ENCODE data around the gene ACTA2. TPM values are rescaled to one million over a fixed set of nuclear protein-coding genes. Genes with fewer than 3 reads are reported as not detected.

ACTA2 gene
- total RNA-seq, 4 donors from 2014 or later = 340 to 708 (median 458) TPM

DNA sequence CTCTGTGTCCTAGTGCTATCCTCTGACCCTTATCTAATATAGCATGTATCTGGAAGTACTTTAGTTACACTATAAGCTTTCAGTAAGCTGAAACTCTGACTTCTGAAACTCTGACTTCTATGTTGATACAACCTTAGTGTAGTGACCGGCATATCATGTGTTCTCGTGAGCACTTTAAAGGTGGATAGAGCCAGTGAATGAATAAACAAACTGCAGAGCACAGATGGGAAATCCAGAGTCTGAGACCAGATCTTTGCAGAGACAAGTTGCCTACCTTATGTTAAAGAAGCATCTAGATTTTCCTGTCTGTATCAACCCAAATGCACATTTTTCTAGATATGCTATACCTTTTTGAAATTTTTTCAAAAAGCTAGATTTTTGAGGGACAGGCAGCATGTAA, 3.5 kb downstream of the ACTA2 start:
- no peaks in the 10 kb centered on the region for H3K27me3 ChIP-seq
- no peaks in the 10 kb centered on the region for H3K9me3 ChIP-seq
- 80 to 81% methylated on average over 2 of the region's 2 CpGs for WGBS, 2 donors
- H3K4me1 ChIP-seq = peaks cover 0 to 32% (median 11%) of the 10 kb centered on the region in 4 donors
- H3K36me3 ChIP-seq = no peaks in the 10 kb centered on the region
- no peak for DNase-seq (ENCODE audit: low spot score in 2 of 2)
- peak overlapping the region in 2 of 4 donors; percentile 39 to 91 for H3K27ac ChIP-seq
- TF ChIP-seq POLR2A (IDR thresholded peaks at IDR 0.05) (no peak), EP300 (IDR thresholded peaks at IDR 0.05) (no peak)
- TF ChIP-seq, protein P1, sequence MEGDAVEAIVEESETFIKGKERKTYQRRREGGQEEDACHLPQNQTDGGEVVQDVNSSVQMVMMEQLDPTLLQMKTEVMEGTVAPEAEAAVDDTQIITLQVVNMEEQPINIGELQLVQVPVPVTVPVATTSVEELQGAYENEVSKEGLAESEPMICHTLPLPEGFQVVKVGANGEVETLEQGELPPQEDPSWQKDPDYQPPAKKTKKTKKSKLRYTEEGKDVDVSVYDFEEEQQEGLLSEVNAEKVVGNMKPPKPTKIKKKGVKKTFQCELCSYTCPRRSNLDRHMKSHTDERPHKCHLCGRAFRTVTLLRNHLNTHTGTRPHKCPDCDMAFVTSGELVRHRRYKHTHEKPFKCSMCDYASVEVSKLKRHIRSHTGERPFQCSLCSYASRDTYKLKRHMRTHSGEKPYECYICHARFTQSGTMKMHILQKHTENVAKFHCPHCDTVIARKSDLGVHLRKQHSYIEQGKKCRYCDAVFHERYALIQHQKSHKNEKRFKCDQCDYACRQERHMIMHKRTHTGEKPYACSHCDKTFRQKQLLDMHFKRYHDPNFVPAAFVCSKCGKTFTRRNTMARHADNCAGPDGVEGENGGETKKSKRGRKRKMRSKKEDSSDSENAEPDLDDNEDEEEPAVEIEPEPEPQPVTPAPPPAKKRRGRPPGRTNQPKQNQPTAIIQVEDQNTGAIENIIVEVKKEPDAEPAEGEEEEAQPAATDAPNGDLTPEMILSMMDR (IDR thresholded peaks at IDR 0.05) = no peak
- peak overlapping the region in 1 of 4 donors; percentile 29 for H3K4me3 ChIP-seq

DNA sequence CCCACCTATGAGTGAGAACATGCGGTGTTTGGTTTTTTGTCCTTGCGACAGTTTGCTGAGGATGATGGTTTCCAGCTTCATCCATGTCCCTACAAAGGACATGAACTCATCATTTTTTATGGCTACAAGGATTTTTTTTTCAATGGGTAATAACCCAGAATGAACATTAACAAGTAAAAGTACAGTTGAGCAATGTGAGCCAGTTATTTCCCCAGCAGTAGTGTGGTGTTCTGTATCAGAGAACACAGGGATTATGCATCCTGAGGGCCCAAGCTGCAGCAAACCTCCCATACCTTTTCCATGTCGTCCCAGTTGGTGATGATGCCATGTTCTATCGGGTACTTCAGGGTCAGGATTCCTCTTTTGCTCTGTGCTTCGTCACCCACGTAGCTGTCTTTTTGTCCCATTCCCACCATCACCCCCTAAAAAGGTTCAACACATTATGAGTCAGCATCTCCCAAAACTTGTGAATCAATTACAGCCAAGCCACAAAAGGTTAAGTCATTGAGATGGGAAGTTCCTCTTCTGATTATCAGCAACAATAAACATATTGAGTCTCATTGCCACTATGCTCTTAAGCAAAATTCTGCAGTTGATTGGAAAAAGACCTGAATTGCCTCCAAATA, 5.5 kb downstream of the ACTA2 start:
- Histone ChIP-seq H3K27ac (no peak overlapping the region), H3K36me3 (peaks cover 0 to 9% (median 0%) of the 10 kb centered on the region in 3 donors), H3K4me1 (peaks cover 0 to 22% (median 10%) of the 10 kb centered on the region in 4 donors), H3K4me3 (no peak overlapping the region), H3K9me3 (no peaks in the 10 kb centered on the region), H3K27me3 (no peaks in the 10 kb centered on the region)
- DNase-seq (ENCODE audit: low spot score in 2 of 2) = no peak
- TF ChIP-seq EP300 (IDR thresholded peaks at IDR 0.05) = no peak
- TF ChIP-seq POLR2A (IDR thresholded peaks at IDR 0.05) = no peak
- 72 to 85% methylated on average over 6 of the region's 6 CpGs for WGBS, 2 donors

DNA sequence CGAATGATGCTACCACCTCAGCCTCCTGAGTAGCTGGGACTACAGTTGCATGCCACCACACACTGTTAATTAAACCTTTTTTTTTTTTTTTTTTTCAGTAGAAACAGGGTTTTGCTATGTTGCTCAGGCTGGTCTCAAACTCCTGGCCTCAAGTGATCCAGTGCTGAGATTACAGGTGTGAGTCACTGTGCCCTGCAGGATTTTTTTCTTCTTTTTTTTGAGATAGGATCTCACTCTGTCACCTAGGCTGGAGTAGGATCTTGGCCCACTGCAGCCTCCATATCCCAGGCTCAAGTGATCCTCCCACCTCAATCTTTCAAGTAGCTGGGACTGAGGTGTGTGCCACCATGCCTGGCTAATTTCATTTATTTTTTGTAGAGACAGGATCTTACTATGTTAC, 6.4 kb downstream of the ACTA2 start:
- Histone ChIP-seq H3K4me3 (no peak overlapping the region), H3K27ac (no peak overlapping the region), H3K9me3 (no peaks in the 10 kb centered on the region), H3K4me1 (peaks cover 0 to 13% (median 7%) of the 10 kb centered on the region in 4 donors), H3K36me3 (peaks cover 0 to 17% (median 0%) of the 10 kb centered on the region in 3 donors), H3K27me3 (no peaks in the 10 kb centered on the region)
- no peak for TF ChIP-seq EP300 (IDR thresholded peaks at IDR 0.05)
- TF ChIP-seq POLR2A (IDR thresholded peaks at IDR 0.05) = no peak
- TF ChIP-seq, protein P1 (IDR thresholded peaks at IDR 0.05) = no peak
- DNase-seq (ENCODE audit: low spot score in 2 of 2) = no peak
- 72 to 75% methylated on average over 1 of the region's 1 CpG for WGBS, 2 donors

DNA sequence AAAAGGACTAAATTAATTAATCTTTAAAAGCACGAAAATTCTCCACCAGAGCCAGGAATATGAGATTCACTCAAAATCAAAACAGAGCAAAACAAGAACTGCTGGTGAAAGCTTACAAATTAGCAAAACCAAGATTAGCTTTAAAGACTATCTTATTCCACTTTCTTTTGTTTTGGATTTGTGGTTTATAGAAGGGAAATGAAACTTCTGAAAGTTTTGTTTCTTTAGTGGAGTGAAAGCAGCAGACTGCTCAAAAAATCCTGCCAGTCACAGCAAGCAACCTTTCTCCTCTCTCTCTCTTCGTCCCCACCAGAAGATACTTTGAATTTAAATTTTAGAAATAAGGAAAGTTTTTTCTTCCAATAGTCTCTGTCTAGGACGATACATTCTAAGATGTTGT, 7.8 kb downstream of the ACTA2 start:
- TF ChIP-seq, protein P1 (IDR thresholded peaks at IDR 0.05) = no peak
- TF ChIP-seq EP300 (IDR thresholded peaks at IDR 0.05) = no peak
- TF ChIP-seq POLR2A (IDR thresholded peaks at IDR 0.05) = no peak
- Histone ChIP-seq H3K27me3 (no peaks in the 10 kb centered on the region), H3K27ac (no peak overlapping the region), H3K4me1 (peaks cover 0 to 4% (median 0%) of the 10 kb centered on the region in 4 donors), H3K36me3 (peaks cover 0 to 29% (median 0%) of the 10 kb centered on the region in 3 donors), H3K4me3 (no peak overlapping the region), H3K9me3 (no peaks in the 10 kb centered on the region)
- no peak for DNase-seq (ENCODE audit: low spot score in 2 of 2)
- 58 to 67% methylated on average over 3 of the region's 3 CpGs for WGBS, 2 donors

DNA sequence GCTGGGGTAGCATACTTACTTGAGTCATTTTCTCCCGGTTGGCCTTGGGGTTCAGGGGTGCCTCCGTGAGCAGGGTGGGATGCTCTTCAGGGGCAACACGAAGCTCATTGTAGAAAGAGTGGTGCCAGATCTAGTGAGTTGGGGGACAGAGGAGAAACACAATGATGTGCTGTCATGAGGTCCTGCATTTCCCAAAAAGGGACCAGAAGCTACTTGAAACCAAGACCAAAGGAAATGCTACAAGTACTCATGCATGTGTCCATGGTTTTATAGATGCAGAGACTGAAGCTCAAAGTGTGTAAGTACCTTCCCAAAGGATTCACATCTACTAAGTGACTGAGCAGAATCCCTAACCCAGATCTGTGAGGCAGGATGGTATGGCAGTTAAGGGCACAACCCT, 8.8 kb downstream of the ACTA2 start:
- Histone ChIP-seq H3K36me3 (peaks cover 0 to 33% (median 0%) of the 10 kb centered on the region in 3 donors), H3K4me3 (no peak overlapping the region), H3K27ac (no peak overlapping the region), H3K9me3 (no peaks in the 10 kb centered on the region), H3K27me3 (no peaks in the 10 kb centered on the region), H3K4me1 (peaks cover 0 to 4% (median 0%) of the 10 kb centered on the region in 4 donors)
- no peak for DNase-seq (ENCODE audit: low spot score in 2 of 2)
- TF ChIP-seq EP300 (IDR thresholded peaks at IDR 0.05) (no peak), POLR2A (IDR thresholded peaks at IDR 0.05) (no peak)
- TF ChIP-seq, protein P1 (IDR thresholded peaks at IDR 0.05) = no peak
- 79 to 84% methylated on average over 3 of the region's 3 CpGs for WGBS, 2 donors

Data from tibial nerve (tissue), 4 donors.